Activated T-cell treated with anti-CD3 and anti-CD28 coated beads for 48 hours (primary cell): ENCODE results near the gene LRRTM4.

ENCODE experiments used
- DNase-seq: peaks from one replicate; pipeline ENCODE4 v3.0.0-alpha.2; 2020; ENCODE audit warnings: low read depth

LRRTM4 gene

GRCh38 chr2:76985387-76986136 is 536.6 kb downstream of the LRRTM4 start:
- no peak for DNase-seq

GRCh38 chr2:76984359-76984758 is 537.8 kb downstream of the LRRTM4 start:
- DNase-seq: no peak

GRCh38 chr2:76980067-76980787 is 541.9 kb downstream of the LRRTM4 start:
- DNase-seq: no peak

GRCh38 chr2:76977846-76978727 is 544.1 kb downstream of the LRRTM4 start:
- no peak for DNase-seq

GRCh38 chr2:76975752-76976151 is 546.4 kb downstream of the LRRTM4 start:
- no peak for DNase-seq

- DNase-seq: no peak
Observed at GRCh38 chr2:76973610-76974009, 548.6 kb downstream of the LRRTM4 start.

- DNase-seq: no peak
Observed at GRCh38 chr2:76965772-76966171, 556.4 kb downstream of the LRRTM4 start.

GRCh38 chr2:76958749-76959148 is 563.4 kb downstream of the LRRTM4 start:
- no peak for DNase-seq

- no peak for DNase-seq
Observed at GRCh38 chr2:76953733-76954347, 568.3 kb downstream of the LRRTM4 start.

- no peak for DNase-seq
Observed at GRCh38 chr2:76946631-76947145, 575.5 kb downstream of the LRRTM4 start.

GRCh38 chr2:76940559-76940958 is 581.6 kb downstream of the LRRTM4 start:
- no peak for DNase-seq

GRCh38 chr2:76938153-76938552 is 584.0 kb downstream of the LRRTM4 start:
- DNase-seq: no peak

GRCh38 chr2:76932550-76932949 is 589.6 kb downstream of the LRRTM4 start:
- no peak for DNase-seq

GRCh38 chr2:76930056-76930744 is 592.0 kb downstream of the LRRTM4 start:
- DNase-seq: no peak

- DNase-seq: no peak
Observed at GRCh38 chr2:76928026-76928425, 594.1 kb downstream of the LRRTM4 start.

- DNase-seq: no peak
Observed at GRCh38 chr2:76921006-76921405, 601.2 kb downstream of the LRRTM4 start.

GRCh38 chr2:76895469-76895868 is 626.7 kb downstream of the LRRTM4 start:
- DNase-seq: no peak

GRCh38 chr2:76870581-76870980 is 651.6 kb downstream of the LRRTM4 start:
- DNase-seq: no peak

- DNase-seq: no peak
Observed at GRCh38 chr2:76870011-76870410, 652.2 kb downstream of the LRRTM4 start.

GRCh38 chr2:76867854-76868253 is 654.3 kb downstream of the LRRTM4 start:
- DNase-seq: no peak

GRCh38 chr2:76866464-76866863 is 655.7 kb downstream of the LRRTM4 start:
- no peak for DNase-seq
